SK-N-SH (cell line): ENCODE measurements around the gene LSP1. TPM values are rescaled to one million over a fixed set of nuclear protein-coding genes. Genes with fewer than 3 reads are reported as not detected.

ENCODE experiments used
- CTCF ChIA-PET: fragments of 300-600, 350-600 bp; formaldehyde crosslinking; extraction: SDS; loops from one replicate; lab custom pipeline; 2021; lab: Yijun Ruan, JAX
- POLR2A ChIA-PET: fragments of 350-600 bp; sonication (Branson Sonifier 250); formaldehyde crosslinking; extraction: SDS; loops from one replicate; lab custom pipeline; 2020; ENCODE audit warnings: antibody characterized with exemption, inconsistent platforms; lab: Yijun Ruan, JAX
- DNase-seq: peaks from one replicate; pipeline ENCODE4 v3.0.0; 2012
- H2AFZ ChIP-seq: fragments of 200-600 bp; sonication (generic); 2 replicates; pipeline ENCODE4 v1.8.1; 2016; ENCODE audit warnings: antibody characterized with exemption, mild to moderate bottlenecking, low read depth
- H3F3A ChIP-seq: fragments of 200-600 bp; sonication (generic); replicated peaks from 2 replicates; pipeline ENCODE3; 2016; ENCODE audit warnings: antibody characterized with exemption, mild to moderate bottlenecking; ENCODE audit not compliant: insufficient read depth
- H3K27ac ChIP-seq, 2 experiments: fragments of 200-500 bp in 1 of 2; fragments of 200-600 bp in 1 of 2; sonication (Bioruptor generic) in 1 of 2; sonication (generic), shearing (Covaris generic) in 1 of 2; 2 replicates each; pipeline versions ENCODE4 v1.5.1 to v1.6.1; 2014 to 2016; ENCODE audit warnings: low read depth in 2 of 2, inconsistent platforms in 1 of 2, low read length in 1 of 2, mild to moderate bottlenecking in 1 of 2, mixed read lengths in 1 of 2
- H3K27me3 ChIP-seq: fragments of 200-600 bp; sonication (generic), shearing (Covaris generic); 2 replicates; pipeline ENCODE4 v1.6.1; 2016; ENCODE audit warnings: mixed run types; ENCODE audit not compliant: insufficient read depth
- H3K36me3 ChIP-seq, 2 experiments: fragments of 200-500 bp in 1 of 2; fragments of 200-600 bp in 1 of 2; sonication (Bioruptor generic) in 1 of 2; sonication (generic) in 1 of 2; replicated peaks in 1 of 2; 2 replicates each; pipeline versions ENCODE3 to v1.5.1; 2014 to 2016; ENCODE audit warnings: low read length in 1 of 2, mild to moderate bottlenecking in 1 of 2; ENCODE audit not compliant: insufficient read depth in 2 of 2, control insufficient read depth in 1 of 2
- H3K4me1 ChIP-seq, 2 experiments: fragments of 200-500 bp in 1 of 2; fragments of 200-600 bp in 1 of 2; sonication (Bioruptor generic) in 1 of 2; sonication (generic), shearing (Covaris generic) in 1 of 2; 2 replicates each; pipeline versions ENCODE4 v1.5.1 to v1.6.1; 2014 to 2016; ENCODE audit warnings: low read depth in 1 of 2, low read length in 1 of 2, mixed run types in 1 of 2; ENCODE audit not compliant: insufficient read depth in 2 of 2, control insufficient read depth in 1 of 2
- H3K4me2 ChIP-seq: fragments of 200-600 bp; sonication (generic), shearing (Covaris generic); 2 replicates; pipeline ENCODE4 v1.6.1; 2017; ENCODE audit warnings: mixed run types
- H3K4me3 ChIP-seq, 2 experiments: fragments of 200-500 bp in 1 of 2; fragments of 200-600 bp in 1 of 2; sonication (Bioruptor generic) in 1 of 2; sonication (generic), shearing (Covaris generic) in 1 of 2; 2 replicates each; pipeline versions ENCODE4 v1.5.1 to v1.8.1; 2014 to 2016; ENCODE audit warnings: low read depth in 2 of 2, inconsistent platforms in 1 of 2, low read length in 1 of 2, mild to moderate bottlenecking in 1 of 2, mixed read lengths in 1 of 2, moderate library complexity in 1 of 2
- H3K79me2 ChIP-seq: fragments of 200-600 bp; sonication (generic); 2 replicates; pipeline ENCODE4 v1.8.1; 2017; ENCODE audit warnings: mild to moderate bottlenecking; ENCODE audit not compliant: insufficient read depth
- H3K9ac ChIP-seq: fragments of 200-600 bp; sonication (generic); 2 replicates; pipeline ENCODE4 v1.6.1; 2017; ENCODE audit warnings: mixed run types
- H3K9me2 ChIP-seq: fragments of 200-600 bp; sonication (generic); 2 replicates; pipeline ENCODE4 v1.6.1; 2017; ENCODE audit warnings: mixed run types
- H3K9me3 ChIP-seq: fragments of 200-600 bp; sonication (generic); 2 replicates; pipeline ENCODE4 v1.6.1; 2017; ENCODE audit warnings: mixed run types, mild to moderate bottlenecking, moderate library complexity
- H4K20me1 ChIP-seq: fragments of 200-600 bp; sonication (generic); 2 replicates; pipeline ENCODE4 v1.6.1; 2017; ENCODE audit warnings: mild to moderate bottlenecking, mixed run types; ENCODE audit not compliant: insufficient read depth
- EZH2phosphoT487 ChIP-seq: fragments of 200-600 bp; sonication (generic); IDR thresholded peaks from 2 replicates; pipeline ENCODE4 v1.6.1; 2017; ENCODE audit warnings: low read depth, mixed run types, mild to moderate bottlenecking, antibody characterized with exemption, moderate library complexity, borderline replicate concordance
- FOXM1 ChIP-seq: IDR thresholded peaks from 2 replicates; pipeline ENCODE4 v1.4.0; 2012; ENCODE audit warnings: low read depth, mild to moderate bottlenecking
- MEF2A ChIP-seq: IDR thresholded peaks from 2 replicates; pipeline ENCODE4 v1.4.0; 2012; ENCODE audit warnings: low read depth, borderline replicate concordance
- POLR2AphosphoS5 ChIP-seq: IDR thresholded peaks from 2 replicates; pipeline ENCODE4 v1.6.1; 2012; ENCODE audit warnings: low read depth, low read length
- RAD21 ChIP-seq: IDR thresholded peaks from 2 replicates; pipeline ENCODE4 v1.6.1; 2012; ENCODE audit warnings: mild to moderate bottlenecking, low read length
- YY1 ChIP-seq: IDR thresholded peaks from 2 replicates; pipeline ENCODE4 v1.4.0; 2012; ENCODE audit warnings: low read depth, mild to moderate bottlenecking
- ZBTB33 ChIP-seq: IDR thresholded peaks from 2 replicates; pipeline ENCODE4 v1.4.0; 2012; ENCODE audit warnings: low read depth, borderline replicate concordance
- WGBS: methylation state at CpG from one replicate; pipeline ENCODE4 v1.1.6; 2017; ENCODE audit warnings: low lambda C conversion rate; 5-methylcytosine and 5-hydroxymethylcytosine counted together
- polyA plus RNA-seq, 3 experiments: library from polyadenylated mRNA; depleted of rRNA; stranded (reverse); fragments of >200 nt; gene quantifications; 2 replicates each; pipeline ENCODE4 v1.2.3, GENCODE V29; 2012
- TF ChIP-seq, protein P1 (sequence below): IDR thresholded peaks from 2 replicates; pipeline ENCODE4 v1.4.0; 2012; ENCODE audit warnings: low read depth, borderline replicate concordance
- TF ChIP-seq, protein P2 (sequence below): fragments of 150-350 bp; IDR thresholded peaks from 2 replicates; pipeline ENCODE4 v1.6.1; 2016; ENCODE audit warnings: mild to moderate bottlenecking, low read depth, low read length

LSP1 gene
- polyA plus RNA-seq, 1 of the 3 experiments (the other 2 are of a cell fraction), result 0.38 TPM

- TF ChIP-seq, protein P1, sequence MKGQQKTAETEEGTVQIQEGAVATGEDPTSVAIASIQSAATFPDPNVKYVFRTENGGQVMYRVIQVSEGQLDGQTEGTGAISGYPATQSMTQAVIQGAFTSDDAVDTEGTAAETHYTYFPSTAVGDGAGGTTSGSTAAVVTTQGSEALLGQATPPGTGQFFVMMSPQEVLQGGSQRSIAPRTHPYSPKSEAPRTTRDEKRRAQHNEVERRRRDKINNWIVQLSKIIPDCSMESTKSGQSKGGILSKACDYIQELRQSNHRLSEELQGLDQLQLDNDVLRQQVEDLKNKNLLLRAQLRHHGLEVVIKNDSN, result no peak
These were observed 66.7 kb downstream of the LSP1 start, which contains the start of gene TNNT3 (continued) for GRCh38 chr11:1919391-1920127.

- Histone ChIP-seq H3F3A (no peaks in the 10 kb centered on the region), H3K4me3 (no peak overlapping the region), H3K9me2 (no peaks in the 10 kb centered on the region), H3K27me3 (no peaks in the 10 kb centered on the region), H3K27ac (no peak overlapping the region), H2AFZ (no peak overlapping the region), H3K36me3 (no peaks in the 10 kb centered on the region), H3K9me3 (no peaks in the 10 kb centered on the region), H3K79me2 (no peaks in the 10 kb centered on the region), H3K4me2 (no peak overlapping the region), H3K4me1 (peaks cover 0 to 21% of the 10 kb centered on the region in 2 experiments; a peak in 1 of 4 replicates), H3K9ac (no peak overlapping the region), H4K20me1 (no peaks in the 10 kb centered on the region)
- 61% methylated on average over 5 of the region's 25 CpGs for WGBS
- TF ChIP-seq RAD21, result no peak
- TF ChIP-seq, protein P2, sequence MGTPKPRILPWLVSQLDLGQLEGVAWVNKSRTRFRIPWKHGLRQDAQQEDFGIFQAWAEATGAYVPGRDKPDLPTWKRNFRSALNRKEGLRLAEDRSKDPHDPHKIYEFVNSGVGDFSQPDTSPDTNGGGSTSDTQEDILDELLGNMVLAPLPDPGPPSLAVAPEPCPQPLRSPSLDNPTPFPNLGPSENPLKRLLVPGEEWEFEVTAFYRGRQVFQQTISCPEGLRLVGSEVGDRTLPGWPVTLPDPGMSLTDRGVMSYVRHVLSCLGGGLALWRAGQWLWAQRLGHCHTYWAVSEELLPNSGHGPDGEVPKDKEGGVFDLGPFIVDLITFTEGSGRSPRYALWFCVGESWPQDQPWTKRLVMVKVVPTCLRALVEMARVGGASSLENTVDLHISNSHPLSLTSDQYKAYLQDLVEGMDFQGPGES, result no peak
- no peak for TF ChIP-seq EZH2phosphoT487
- no peak for TF ChIP-seq MEF2A
- no peak for TF ChIP-seq POLR2AphosphoS5
- TF ChIP-seq ZBTB33, result no peak
- TF ChIP-seq YY1, result no peak
- TF ChIP-seq, protein P1, result no peak
- no peak for TF ChIP-seq FOXM1
- ChIA-PET POLR2A (no interaction called here), CTCF (interaction anchor here (1.2 to 5.1 kb wide), 8 partner anchors 27 to 268 kb away, joined by 3 to 40 read pairs (median 10); partner anchors contain the start of gene PRR33)
- peak; percentile 32 for DNase-seq
These were observed 67.4 kb downstream of the LSP1 start for GRCh38 chr11:1920128-1920908.
